Osteocyte (in vitro differentiated cells): Measurements from ENCODE around the gene ATP8B4. TPM values are rescaled to one million over a fixed set of nuclear protein-coding genes. Genes with fewer than 3 reads are reported as not detected.
A peak's percentile ranks its signal among the peaks of the same experiment; 100 is the strongest.

Experiments
- DNase-seq: peaks from one replicate; pipeline ENCODE4 v3.0.0; 2021; ENCODE audit warnings: mixed read lengths; ENCODE audit not compliant: unreplicated experiment; ENCODE audit errors: extremely low spot score
- H3K27ac Mint-ChIP-seq: one replicate; pipeline ENCODE4 v1.8.0; 2021; ENCODE audit warnings: mild to moderate bottlenecking, mixed read lengths; ENCODE audit not compliant: unreplicated experiment
- H3K27me3 Mint-ChIP-seq: one replicate; pipeline ENCODE4 v1.8.0; 2021; ENCODE audit warnings: mixed read lengths; ENCODE audit not compliant: unreplicated experiment
- H3K36me3 Mint-ChIP-seq: one replicate; pipeline ENCODE4 v1.8.0; 2021; ENCODE audit warnings: mixed read lengths; ENCODE audit not compliant: unreplicated experiment
- H3K4me1 Mint-ChIP-seq: one replicate; pipeline ENCODE4 v1.8.0; 2021; ENCODE audit warnings: mixed read lengths; ENCODE audit not compliant: unreplicated experiment
- H3K4me3 Mint-ChIP-seq: one replicate; pipeline ENCODE4 v1.8.0; 2021; ENCODE audit warnings: mild to moderate bottlenecking, moderate library complexity, mixed read lengths; ENCODE audit not compliant: unreplicated experiment
- H3K9me3 Mint-ChIP-seq: one replicate; pipeline ENCODE4 v1.8.0; 2021; ENCODE audit warnings: mixed read lengths; ENCODE audit not compliant: unreplicated experiment
- total RNA-seq: library from RNA; stranded (reverse); gene quantifications from 2 replicates; pipeline ENCODE4 v1.2.1, GENCODE V29; 2021
- TF ChIP-seq, protein P1 (sequence below): fragments of 200-600 bp; sonication (generic); IDR thresholded peaks from 2 replicates; pipeline ENCODE4 v1.5.0; 2021; ENCODE audit warnings: antibody characterized with exemption, mild to moderate bottlenecking, moderate library complexity

The ATP8B4 gene
- total RNA-seq, 1 donor from 2014 or later, result not detected

DNA sequence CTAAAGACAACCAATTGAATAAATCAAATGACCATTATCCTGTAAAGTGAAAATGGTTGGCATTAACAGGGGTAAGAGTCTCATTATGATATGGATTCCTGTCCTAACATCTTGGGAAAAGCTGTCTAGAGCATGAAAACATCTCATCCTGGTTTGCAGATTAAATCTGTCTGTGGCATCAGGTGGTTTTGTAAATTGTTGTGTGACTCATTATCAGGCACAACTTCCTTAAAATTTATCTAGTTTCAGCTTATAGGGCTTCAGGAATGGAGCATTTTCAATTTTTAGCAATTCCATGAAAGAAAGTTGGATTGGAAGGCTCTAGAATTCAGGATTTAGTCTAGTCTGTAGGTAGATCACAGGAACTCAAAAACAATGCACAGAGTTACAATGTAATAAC, 31.8 kb upstream of the ATP8B4 start:
- TF ChIP-seq, protein P1, sequence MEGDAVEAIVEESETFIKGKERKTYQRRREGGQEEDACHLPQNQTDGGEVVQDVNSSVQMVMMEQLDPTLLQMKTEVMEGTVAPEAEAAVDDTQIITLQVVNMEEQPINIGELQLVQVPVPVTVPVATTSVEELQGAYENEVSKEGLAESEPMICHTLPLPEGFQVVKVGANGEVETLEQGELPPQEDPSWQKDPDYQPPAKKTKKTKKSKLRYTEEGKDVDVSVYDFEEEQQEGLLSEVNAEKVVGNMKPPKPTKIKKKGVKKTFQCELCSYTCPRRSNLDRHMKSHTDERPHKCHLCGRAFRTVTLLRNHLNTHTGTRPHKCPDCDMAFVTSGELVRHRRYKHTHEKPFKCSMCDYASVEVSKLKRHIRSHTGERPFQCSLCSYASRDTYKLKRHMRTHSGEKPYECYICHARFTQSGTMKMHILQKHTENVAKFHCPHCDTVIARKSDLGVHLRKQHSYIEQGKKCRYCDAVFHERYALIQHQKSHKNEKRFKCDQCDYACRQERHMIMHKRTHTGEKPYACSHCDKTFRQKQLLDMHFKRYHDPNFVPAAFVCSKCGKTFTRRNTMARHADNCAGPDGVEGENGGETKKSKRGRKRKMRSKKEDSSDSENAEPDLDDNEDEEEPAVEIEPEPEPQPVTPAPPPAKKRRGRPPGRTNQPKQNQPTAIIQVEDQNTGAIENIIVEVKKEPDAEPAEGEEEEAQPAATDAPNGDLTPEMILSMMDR, result no peak
- no peak overlapping the region for H3K27ac Mint-ChIP-seq
- DNase-seq, result no peak
- no peak overlapping the region for H3K4me3 Mint-ChIP-seq
- no peaks in the 10 kb centered on the region for H3K9me3 Mint-ChIP-seq
- H3K27me3 Mint-ChIP-seq, result peaks cover 15% of the 10 kb centered on the region
- H3K36me3 Mint-ChIP-seq, result no peaks in the 10 kb centered on the region
- H3K4me1 Mint-ChIP-seq, result no peaks in the 10 kb centered on the region

DNA sequence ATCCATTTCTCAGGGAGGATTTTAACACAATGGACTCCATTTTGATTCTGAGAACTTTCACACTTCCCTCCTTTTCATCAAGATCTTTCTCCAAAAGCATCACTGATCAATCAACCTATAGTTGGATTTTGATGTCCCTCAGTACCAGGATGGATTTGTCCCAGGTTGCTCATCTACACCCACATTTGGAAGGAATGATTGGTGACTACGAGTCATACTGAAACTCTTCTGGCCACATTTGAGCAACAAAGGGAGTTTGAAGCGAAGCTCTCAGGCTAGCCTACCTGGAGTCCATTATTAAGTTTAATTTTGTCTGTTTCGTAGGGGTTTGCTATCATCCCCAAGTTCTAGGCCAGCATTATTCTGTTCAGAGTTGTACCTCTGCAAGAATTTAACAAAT, 31.3 kb upstream of the ATP8B4 start:
- H3K27ac Mint-ChIP-seq, result no peak overlapping the region
- DNase-seq, result no peak
- TF ChIP-seq, protein P1, result no peak
- H3K4me3 Mint-ChIP-seq, result no peak overlapping the region
- peaks cover 15% of the 10 kb centered on the region for H3K27me3 Mint-ChIP-seq
- H3K9me3 Mint-ChIP-seq, result no peaks in the 10 kb centered on the region
- peaks cover 2% of the 10 kb centered on the region for H3K4me1 Mint-ChIP-seq
- no peaks in the 10 kb centered on the region for H3K36me3 Mint-ChIP-seq

DNA sequence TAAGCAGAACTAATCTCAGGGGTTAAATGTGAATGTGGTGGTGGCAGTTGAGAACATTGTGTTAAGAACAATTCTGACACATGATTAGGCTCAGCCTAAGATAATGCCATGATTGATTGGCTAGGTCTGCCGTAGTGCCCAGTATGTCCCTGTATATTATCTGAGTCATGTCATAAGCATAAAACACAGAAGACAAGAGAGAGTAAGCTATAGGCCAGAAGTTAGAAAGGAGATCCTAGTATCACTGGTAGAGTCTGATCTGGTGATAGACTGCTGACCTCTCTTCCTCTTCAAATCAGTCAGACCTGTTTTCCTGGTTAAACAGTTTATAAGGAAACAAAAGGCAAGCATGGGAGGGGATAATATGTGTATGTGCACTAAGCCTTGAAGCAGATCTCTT, 30.1 kb upstream of the ATP8B4 start:
- Mint-ChIP-seq H3K36me3 (no peaks in the 10 kb centered on the region), H3K4me1 (peaks cover 6% of the 10 kb centered on the region), H3K27ac (no peak overlapping the region), H3K9me3 (no peaks in the 10 kb centered on the region), H3K27me3 (peaks cover 13% of the 10 kb centered on the region), H3K4me3 (no peak overlapping the region)
- TF ChIP-seq, protein P1, result no peak
- DNase-seq, result no peak

DNA sequence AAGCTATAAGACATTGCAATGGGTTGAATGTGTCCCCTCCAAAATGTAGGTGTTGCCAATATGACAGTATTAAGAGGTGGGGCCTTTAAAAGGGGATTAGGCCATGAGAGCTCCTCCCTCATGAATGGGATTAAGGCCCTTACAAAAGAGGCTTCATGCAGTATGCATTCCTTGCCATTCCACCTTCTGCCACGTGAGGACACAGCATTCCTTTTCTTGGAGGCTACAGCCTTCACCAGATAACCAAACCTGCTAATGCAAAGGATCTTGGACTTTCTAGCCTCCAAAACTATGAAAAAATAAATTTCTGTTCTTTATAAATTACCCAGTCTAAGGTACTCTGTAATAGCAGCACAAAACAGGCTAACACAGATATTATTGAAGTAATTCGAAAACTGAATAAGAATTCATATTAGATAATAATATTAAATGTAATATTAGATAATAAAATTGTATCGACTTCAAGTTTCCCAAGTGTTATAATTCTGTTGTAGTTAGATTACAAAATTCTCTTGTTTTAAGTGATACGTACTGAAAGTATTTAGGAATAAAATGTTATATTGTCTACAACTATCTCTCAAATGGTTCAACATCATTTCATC, 29.4 kb upstream of the ATP8B4 start:
- H3K4me3 Mint-ChIP-seq, result no peak overlapping the region
- H3K4me1 Mint-ChIP-seq, result peaks cover 6% of the 10 kb centered on the region
- H3K27ac Mint-ChIP-seq, result no peak overlapping the region
- no peak for DNase-seq
- TF ChIP-seq, protein P1, result peak; percentile 54
- no peaks in the 10 kb centered on the region for H3K36me3 Mint-ChIP-seq
- H3K27me3 Mint-ChIP-seq, result peaks cover 11% of the 10 kb centered on the region
- H3K9me3 Mint-ChIP-seq, result no peaks in the 10 kb centered on the region

DNA sequence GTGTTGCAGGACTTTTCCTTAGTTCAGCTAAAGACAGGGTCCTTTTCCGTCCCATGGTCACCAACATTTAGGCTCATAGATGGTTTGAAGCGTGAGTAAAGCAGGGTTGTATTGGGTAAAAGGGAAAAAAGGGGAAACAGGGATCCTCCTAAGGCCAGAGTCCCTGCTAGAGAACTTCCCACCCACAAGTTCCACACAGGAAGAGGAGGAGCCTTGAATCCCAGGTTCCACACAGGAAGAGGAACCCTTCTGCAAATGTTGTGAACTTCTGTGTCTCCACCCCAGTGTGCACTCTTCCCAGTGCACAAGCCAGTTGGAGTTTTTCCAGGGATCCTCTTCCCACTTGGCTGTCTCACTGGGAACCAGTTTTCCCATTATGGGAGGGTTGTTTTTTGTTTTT, 27.6 kb upstream of the ATP8B4 start:
- no peak for DNase-seq
- H3K27me3 Mint-ChIP-seq, result peaks cover 3% of the 10 kb centered on the region

More for the DNA sequence above, 27.6 kb upstream of the ATP8B4 start:
- Mint-ChIP-seq H3K36me3 (no peaks in the 10 kb centered on the region), H3K9me3 (no peaks in the 10 kb centered on the region), H3K4me3 (no peak overlapping the region), H3K4me1 (peaks cover 6% of the 10 kb centered on the region), H3K27ac (no peak overlapping the region)
- TF ChIP-seq, protein P1, result no peak
